Esophagus squamous epithelium (tissue), 4 donors: ENCODE data around the gene VIT.

Experiments
- CTCF ChIP-seq, 6 experiments: fragments of 450-650 bp in 4 of 6; fragments of 200-600 bp in 2 of 6; sonication (generic) in 2 of 6; IDR thresholded peaks; one replicate each; pipeline ENCODE4 v1.5.1; 2016 to 2019; ENCODE audit warnings: antibody characterized with exemption in 6 of 6, mild to moderate bottlenecking in 4 of 6, moderate library complexity in 4 of 6
- POLR2A ChIP-seq, 4 donors: fragments of 450-650 bp; IDR thresholded peaks; one replicate each; pipeline ENCODE4 v1.6.1; 2017; ENCODE audit warnings: antibody characterized with exemption in 4 of 4, mild to moderate bottlenecking in 4 of 4, moderate library complexity in 3 of 4

- TF ChIP-seq POLR2A (IDR thresholded peaks at IDR 0.05) (no peak), CTCF (IDR thresholded peaks at IDR 0.05) (no peak)
These were observed 15.3 kb downstream of the VIT start for GRCh38 chr2:36711741-36712314.
